Epithelial cell of proximal tubule (primary cell): ENCODE results near the gene ASTL. TPM values are rescaled to one million over a fixed set of nuclear protein-coding genes. Genes with fewer than 3 reads are reported as not detected.

Experiments
- DNase-seq: peaks from one replicate; pipeline ENCODE4 v3.0.0-alpha.2; 2011; ENCODE audit warnings: low read depth
- H3K4me3 ChIP-seq: 2 replicates; pipeline ENCODE4 v1.5.1; 2011; ENCODE audit warnings: low read depth, mild to moderate bottlenecking, low read length
- total RNA-seq: library from RNA; depleted of rRNA; stranded (reverse); fragments of >200 nt; gene quantifications from 2 replicates; pipeline ENCODE4 v1.2.3, GENCODE V29; 2015
- TF ChIP-seq, protein P1 (sequence below): conservative IDR thresholded peaks from 2 replicates; pipeline ENCODE4 v1.5.1; 2012; ENCODE audit warnings: low read depth, mild to moderate bottlenecking, low read length

ASTL gene
- total RNA-seq, 1 donor from 2014 or later, result not detected

DNA sequence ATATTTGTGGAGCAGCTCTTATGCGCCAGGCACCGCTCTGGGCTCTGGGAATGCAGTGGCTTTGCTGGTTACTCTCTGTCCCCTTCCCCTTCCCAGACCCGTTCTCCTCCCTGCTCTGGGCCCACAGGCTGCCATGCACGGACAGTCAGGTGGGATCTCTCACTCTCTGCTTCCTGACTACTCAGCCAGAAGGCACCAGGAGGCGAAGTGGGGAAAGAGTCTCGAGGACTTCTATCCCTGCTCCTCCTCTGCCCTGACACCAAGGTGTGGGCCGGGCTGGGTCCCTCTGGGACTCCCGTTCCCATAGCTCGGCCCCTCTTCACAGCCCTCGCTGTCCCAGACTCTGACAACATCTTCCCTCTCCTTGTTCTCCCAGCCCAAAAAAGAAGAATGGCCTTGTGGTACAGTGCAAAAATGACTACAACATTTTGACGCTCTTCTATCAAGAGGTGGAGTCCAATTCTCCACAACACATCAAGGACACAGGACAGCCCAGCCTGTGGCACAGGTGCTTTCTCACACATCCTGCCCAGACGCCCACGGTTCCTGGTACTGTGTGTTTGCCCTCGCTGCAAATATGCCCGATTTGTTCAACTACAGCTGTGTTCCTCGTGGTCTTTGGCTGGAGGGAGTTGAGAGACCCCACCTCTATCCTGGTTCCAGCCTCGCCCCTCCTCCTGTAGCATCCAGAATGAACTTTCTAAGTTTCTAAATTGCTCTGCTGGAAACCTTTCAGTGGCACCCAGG is 21.0 kb upstream of the ASTL start:
- DNase-seq, result no peak
- no peak overlapping the region for H3K4me3 ChIP-seq
- TF ChIP-seq, protein P1, sequence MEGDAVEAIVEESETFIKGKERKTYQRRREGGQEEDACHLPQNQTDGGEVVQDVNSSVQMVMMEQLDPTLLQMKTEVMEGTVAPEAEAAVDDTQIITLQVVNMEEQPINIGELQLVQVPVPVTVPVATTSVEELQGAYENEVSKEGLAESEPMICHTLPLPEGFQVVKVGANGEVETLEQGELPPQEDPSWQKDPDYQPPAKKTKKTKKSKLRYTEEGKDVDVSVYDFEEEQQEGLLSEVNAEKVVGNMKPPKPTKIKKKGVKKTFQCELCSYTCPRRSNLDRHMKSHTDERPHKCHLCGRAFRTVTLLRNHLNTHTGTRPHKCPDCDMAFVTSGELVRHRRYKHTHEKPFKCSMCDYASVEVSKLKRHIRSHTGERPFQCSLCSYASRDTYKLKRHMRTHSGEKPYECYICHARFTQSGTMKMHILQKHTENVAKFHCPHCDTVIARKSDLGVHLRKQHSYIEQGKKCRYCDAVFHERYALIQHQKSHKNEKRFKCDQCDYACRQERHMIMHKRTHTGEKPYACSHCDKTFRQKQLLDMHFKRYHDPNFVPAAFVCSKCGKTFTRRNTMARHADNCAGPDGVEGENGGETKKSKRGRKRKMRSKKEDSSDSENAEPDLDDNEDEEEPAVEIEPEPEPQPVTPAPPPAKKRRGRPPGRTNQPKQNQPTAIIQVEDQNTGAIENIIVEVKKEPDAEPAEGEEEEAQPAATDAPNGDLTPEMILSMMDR, result no peak

DNA sequence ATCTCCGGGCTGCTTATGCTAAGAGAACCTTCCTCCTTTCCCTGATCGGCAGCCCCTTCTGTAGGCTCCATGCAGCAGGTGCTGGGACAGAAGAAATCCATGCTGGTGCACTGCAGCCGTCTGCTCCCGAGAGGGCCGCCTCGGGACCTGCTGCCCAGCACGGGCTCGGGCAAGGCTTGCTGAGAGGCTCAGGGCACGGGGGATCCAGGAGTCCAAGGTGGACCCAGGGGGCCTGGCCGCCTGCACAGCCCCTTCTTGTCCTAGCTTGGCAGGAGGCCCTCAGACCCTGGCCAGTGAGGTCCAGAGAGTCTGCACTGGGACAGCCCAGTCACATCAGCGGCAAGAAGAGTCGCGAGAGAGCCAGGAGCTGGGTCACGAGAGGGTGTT is 20.2 kb upstream of the ASTL start:
- no peak overlapping the region for H3K4me3 ChIP-seq
- TF ChIP-seq, protein P1, result no peak
- no peak for DNase-seq

DNA sequence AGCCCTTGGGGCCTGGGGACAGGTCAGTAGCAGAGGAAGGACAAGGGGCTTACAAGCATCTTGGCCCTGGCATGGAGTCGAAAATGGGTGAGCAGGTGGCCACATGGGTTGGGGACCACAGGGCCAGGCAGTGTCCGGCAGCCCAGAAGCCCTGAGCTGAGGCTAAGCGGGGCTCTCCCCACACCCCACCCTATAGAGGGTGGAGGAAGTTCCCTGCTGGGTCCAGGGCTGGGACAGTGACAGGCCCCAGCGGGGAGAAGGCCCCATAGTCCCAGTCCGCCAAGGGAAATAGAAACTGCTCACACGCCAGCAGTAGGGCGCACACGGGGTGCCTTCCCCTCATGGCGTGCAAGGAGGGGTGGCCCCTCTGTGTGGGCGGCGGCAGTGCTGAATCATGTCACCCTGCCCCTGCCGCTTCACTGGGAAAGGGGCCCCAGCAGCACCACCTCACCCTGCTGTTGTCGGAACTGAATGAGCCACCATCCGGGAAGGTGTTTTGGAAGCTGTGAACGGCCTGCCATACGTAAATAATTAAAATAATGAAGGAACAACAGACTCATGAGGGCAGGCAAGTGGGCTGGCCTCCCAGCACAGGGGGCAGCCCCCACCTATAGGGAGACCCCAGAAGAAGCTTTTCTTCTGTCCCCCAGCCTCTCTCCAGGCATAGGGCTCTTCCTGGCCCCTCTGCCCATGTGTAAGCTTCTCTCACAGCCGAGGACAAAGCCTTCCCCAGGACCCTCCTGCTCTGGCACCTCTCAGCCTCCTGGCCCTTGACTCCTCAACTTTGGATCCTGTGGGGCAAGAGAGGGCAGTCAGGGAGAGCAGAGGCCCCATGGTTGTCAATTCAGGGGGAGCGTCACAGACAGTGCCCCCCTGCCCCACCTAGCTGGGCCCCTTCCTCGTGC is 19.6 kb upstream of the ASTL start:
- no peak for DNase-seq
- TF ChIP-seq, protein P1, result no peak
- no peak overlapping the region for H3K4me3 ChIP-seq

DNA sequence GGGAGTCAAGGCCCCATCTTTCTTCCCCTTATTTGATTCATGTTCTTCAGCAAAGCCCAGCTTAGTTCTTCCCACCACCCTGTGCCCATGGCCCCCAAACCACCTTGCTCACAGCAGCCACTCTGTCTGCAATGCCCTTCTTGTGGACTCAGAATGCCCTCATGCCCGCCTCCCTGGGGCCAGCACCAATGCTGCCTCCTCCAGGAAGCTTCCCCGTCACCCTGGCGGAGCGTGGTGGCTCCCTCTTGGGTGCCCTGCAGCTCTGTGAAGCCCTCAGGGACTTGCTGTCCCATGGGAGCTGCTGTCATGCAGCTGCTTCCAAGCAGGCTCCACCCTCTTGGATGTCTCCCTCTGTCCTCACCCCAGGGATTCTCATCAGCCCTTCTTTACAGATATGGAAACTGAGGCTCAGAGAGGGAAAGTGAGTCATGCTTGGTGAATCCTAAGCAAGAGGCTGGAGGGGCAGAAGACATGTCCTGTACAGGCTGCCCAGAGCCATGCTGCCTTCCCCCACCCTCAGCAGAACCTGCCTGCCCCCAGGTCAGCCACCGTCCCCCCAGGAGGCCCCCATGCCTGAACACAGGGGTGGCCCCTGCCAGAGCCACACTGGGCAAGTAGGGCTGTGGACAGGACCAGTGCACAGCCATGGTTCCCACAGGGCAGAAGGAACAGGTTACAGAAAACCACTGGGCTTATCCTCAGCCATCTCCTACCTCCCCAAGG is 18.8 kb upstream of the ASTL start:
- DNase-seq, result no peak
- no peak overlapping the region for H3K4me3 ChIP-seq
- TF ChIP-seq, protein P1, result no peak

DNA sequence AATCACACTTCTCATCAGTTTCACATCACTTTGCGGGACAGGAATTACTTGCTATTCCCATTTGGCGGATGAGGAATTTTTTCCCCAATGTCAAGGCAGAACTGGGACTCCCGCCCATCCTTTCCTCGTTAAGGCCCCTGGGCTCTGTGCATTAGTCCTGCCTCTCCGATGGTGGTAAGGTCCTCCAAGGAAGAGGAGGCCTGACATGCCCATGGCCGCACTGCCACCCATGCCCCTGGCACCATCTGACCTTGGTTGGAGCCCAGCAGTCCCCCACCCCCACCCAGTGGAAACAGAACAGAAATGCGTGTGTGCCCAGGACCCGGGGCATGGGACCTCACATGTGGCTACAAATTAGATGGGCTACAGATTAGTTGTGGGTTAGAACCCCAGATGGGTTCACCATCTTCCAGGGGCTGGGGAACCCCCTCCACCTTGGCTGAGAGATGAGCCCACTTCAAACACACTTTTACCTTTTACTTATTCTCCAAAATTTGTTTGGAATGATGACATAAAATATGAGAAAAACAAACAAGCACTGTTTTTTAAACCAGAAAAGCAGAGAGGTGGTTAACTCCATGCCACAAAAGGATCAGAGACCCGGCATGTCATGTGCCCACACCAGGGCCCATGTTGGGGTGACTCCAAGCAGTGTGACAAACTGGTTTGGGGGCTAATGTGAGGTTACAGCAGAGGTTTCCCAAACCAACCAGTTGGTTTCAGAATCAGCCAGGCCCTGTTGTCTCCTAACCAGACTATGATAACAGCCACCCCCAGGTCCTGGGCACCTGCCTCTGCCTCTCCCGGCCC is 17.9 kb upstream of the ASTL start:
- H3K4me3 ChIP-seq, result no peak overlapping the region
- DNase-seq, result no peak
- TF ChIP-seq, protein P1, result no peak
